ENCODE results near the gene MMEL1.
"Not testable (repeated sequence)": the region's sequence is repeated elsewhere in the genome, so short reads cannot be mapped to it uniquely, and the experiment has no call there.

Gene MMEL1

DNA sequence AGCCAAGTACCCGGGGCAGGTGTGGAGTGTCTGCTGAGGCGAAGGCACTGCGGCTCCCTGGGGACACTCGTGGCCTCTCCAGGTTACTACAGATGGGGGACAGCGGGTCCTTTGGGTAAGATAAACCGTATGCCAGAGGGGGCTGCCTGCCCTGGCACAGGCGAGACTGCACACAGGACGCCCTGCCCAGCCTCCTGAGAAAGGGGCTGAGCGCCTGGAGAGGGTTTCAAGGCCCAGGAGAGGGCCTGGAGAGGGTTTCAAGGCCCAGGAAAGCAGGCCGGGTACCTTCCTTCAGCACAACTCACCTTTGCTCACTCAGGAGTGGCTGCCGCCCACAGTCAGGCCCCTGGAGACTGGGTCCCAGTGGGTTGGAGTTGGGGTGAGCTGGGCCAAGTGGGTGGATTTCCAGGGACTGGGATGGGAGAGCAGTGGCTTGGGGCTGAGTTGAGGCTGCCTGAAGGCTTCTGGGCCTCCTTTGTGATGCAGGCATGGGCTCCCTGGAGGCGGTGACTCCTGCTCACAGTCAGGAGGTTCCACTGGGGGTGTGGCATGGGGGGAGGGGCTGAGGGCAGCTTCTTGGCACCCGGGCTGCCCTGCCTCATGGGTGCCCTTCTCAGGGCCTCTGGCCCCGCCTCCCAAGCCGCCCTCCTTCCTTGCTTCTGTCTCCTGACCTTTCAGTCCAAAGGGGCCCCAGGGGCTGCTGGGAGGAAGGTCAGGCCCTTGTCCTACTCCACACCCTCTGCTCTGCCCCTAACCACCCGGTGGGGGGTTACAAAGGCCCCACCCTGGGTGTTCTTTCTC is at the start of gene MMEL1:
MMEL1 (minus strand) TSS at position 456 of the 801 bp plus-strand sequence. CDS start 3,532 bp downstream, outside the sequence.
- no peak for DNase-seq (ENCODE audit: low read depth in 2 of 3, low spot score in 1 of 3)

DNA sequence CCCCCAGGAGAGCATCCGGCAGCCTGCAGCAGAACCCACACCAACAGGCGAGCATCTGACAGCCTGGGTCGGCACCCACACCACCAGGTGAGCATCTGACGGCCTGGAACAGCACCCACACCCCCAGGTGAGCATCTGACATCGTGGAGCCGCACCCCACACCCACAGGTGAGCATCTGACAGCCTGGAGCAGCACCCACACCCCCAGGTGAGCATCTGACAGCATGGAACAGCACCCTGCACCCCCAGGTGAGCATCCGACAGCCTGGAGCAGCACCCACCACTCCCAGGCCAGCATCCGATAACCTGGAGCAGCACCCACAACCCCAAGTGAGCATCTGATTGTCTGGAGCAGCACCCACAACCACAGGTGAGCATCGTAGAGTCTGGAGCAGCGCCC is 43.9 kb upstream of the MMEL1 start:
- DNase-seq (ENCODE audit: low read depth in 2 of 3, low spot score in 1 of 3): not testable (repeated sequence)

- DNase-seq (ENCODE audit: low read depth in 2 of 3, low spot score in 1 of 3): not testable (repeated sequence)
Measured at GRCh38 chr1:2671656-2672055, 38.8 kb upstream of the MMEL1 start.

DNA sequence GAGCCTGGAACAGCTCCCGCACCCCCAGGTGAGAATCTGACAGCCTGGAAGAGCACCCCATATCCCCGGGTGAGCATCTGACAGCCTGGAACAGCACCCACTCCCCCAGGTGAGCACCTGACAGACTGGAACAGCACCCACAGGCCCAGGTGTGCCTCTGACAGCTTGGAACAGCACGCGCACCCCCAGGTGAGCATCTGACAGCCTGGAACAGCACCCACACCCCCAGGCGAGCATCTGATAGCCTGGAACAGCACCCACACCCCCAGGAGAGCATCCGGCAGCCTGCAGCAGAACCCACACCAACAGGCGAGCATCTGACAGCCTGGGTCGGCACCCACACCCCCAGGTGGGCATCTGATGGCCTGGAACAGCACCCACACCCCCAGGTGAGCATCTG is 27.0 kb upstream of the MMEL1 start:
- not testable (repeated sequence) for DNase-seq (ENCODE audit: low read depth in 2 of 3, low spot score in 1 of 3)

GRCh38 chr1:2657909-2658308 is 25.1 kb upstream of the MMEL1 start:
- DNase-seq (ENCODE audit: low read depth in 2 of 3, low spot score in 1 of 3): not testable (repeated sequence)

GRCh38 chr1:2657124-2657523 is 24.3 kb upstream of the MMEL1 start:
- DNase-seq (ENCODE audit: low read depth in 2 of 3, low spot score in 1 of 3): not testable (repeated sequence)

GRCh38 chr1:2655598-2656434 is 23.0 kb upstream of the MMEL1 start:
- DNase-seq (ENCODE audit: low read depth in 2 of 3, low spot score in 1 of 3): not testable (repeated sequence)

GRCh38 chr1:2654443-2654948 is 21.7 kb upstream of the MMEL1 start:
- DNase-seq (ENCODE audit: low read depth in 2 of 3, low spot score in 1 of 3): not testable (repeated sequence)

DNA sequence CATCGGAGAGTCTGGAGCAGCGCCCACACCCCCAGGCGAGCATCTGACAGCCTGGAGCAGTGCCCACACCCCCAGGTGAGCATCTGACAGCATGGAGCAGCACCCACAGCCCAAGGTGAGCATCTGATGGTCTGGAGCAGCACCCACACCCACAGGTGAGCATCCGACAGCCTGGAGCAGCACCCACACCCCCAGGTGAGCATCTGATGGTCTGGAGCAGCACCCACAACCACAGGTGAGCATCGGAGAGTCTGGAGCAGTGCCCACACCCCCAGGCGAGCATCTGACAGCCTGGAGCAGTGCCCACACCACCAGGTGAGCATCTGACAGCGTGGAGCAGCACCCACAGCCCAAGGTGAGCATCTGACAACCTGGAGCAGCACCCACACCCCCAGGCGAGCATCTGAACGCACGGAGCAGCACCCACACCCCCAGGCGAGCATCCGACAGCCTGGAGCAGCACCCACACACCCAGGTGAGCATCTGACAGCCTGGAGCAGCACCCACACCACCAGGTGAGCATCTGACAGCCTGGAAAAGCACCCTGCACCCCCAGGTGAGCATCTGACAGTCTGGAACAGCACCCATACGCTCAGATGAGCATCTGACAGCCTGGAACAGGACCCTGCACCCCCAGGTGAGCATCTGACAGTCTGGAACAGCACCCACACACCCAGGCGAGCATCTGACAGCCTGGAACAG is 21.1 kb upstream of the MMEL1 start:
- DNase-seq (ENCODE audit: low read depth in 2 of 3, low spot score in 1 of 3): not testable (repeated sequence)

DNA sequence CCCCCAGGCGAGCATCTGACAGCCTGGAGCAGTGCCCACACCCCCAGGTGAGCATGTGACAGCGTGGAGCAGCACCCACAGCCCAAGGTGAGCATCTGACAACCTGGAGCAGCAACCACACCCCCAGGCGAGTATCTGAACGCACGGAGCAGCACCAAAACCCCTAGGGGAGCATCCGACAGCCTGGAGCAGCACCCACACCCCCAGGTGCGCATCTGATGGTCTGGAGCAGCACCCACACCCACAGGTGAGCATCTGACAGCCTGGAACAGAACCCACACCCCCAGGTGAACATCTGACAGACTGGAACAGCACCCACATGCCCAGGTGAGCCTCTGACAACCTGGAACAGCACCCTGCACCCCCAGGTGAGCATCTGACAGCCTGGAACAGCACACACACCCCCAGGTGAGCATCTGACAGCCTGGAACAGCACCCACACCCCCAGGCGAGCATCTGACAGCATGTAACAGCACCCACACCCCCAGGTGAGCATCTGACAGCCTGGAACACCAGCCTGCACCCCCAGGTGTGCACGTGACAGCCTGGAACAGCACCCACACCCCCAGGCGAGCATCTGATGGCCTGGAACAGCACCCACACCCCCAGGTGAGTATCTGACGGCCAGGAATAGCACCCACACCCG is 20.2 kb upstream of the MMEL1 start:
- DNase-seq (ENCODE audit: low read depth in 2 of 3, low spot score in 1 of 3): not testable (repeated sequence)

DNA sequence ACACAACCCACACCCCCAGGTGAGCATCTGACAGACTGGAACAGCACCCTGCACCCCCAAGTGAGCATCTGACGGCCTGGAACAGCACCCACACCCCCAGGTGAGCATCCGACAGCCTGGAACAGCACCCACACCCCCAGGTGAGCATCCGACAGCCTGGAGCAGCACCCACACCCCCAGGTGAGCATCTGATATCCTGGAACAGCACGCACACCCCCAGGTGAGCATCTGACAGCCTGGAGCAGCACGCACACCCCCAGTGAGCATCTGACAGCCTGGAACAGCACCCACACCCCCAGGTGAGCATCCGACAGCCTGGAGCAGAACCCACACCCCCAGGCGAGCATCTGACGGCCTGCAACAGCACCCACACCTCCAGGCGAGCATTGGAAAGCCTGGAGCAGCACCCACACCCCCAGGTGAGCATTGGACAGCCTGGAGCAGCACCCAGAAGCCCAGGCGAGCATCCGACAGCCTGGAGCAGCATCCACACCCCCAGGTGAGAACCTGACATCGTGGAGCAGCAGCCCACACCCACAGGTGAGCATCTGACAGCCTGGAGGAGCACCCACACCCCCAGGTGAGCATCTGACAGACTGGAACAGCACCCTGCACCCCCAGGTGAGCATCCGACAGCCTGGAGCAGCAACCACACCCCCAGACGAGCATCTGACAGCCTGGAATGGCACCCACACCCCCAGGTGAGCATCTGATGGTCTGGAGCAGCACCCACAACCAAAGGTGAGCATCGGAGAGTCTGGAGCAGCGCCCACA is 19.5 kb upstream of the MMEL1 start:
- not testable (repeated sequence) for DNase-seq (ENCODE audit: low read depth in 2 of 3, low spot score in 1 of 3)

GRCh38 chr1:2650967-2651645 is 18.3 kb upstream of the MMEL1 start:
- DNase-seq (ENCODE audit: low read depth in 2 of 3, low spot score in 1 of 3): no peak

- DNase-seq (ENCODE audit: low read depth in 2 of 3, low spot score in 1 of 3): no peak
Measured at GRCh38 chr1:2646837-2647236, 14.0 kb upstream of the MMEL1 start.

- no peak for DNase-seq (ENCODE audit: low read depth in 2 of 3, low spot score in 1 of 3)
Measured at GRCh38 chr1:2645776-2646175, 13.0 kb upstream of the MMEL1 start.

DNA sequence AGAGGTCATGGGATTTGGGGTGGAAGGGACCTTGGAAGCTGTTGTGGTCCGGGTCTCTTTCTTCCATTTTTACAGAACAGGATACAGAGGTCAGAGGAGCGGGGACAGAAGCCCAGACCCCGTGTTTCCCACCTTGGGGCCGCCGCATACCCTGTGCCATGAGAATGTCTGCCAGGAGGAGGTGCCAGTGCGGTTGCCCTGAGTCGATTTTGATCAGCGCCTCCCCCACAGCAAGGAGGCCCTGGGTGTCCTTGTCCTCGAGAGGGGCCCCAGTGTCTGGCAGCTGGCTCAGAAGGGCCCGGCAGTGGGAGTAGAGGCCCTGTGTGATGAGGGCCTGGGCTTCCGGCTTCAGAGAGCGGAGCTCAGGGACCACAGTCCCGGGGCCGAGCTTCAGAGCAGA is 12.3 kb upstream of the MMEL1 start:
- no peak for DNase-seq (ENCODE audit: low read depth in 2 of 3, low spot score in 1 of 3)

DNA sequence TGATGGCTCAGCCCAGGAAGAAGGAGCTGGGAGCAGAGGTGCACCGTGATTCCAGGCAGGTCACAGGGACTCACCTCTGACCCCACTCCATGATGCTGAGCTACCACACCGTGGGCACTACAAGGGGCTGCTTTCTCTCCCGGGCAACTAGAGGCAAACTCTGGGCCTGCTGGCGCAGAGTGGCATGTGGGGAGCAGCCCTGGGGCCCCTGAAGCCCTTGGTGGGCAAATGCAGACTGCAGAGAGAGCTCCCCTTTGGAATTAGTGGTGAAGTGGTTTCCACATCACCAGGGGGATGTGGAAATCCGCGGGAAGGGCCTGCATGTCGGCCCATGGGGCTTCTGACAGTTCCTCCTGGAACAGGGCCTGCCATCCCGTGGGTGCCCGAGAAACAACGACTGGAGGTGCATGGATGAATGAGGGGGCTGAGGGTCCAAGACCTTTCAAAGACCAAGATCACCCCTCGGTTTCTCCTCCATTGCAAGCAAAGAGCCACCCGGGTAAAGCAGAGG is 11.8 kb upstream of the MMEL1 start:
- no peak for DNase-seq (ENCODE audit: low read depth in 2 of 3, low spot score in 1 of 3)

DNA sequence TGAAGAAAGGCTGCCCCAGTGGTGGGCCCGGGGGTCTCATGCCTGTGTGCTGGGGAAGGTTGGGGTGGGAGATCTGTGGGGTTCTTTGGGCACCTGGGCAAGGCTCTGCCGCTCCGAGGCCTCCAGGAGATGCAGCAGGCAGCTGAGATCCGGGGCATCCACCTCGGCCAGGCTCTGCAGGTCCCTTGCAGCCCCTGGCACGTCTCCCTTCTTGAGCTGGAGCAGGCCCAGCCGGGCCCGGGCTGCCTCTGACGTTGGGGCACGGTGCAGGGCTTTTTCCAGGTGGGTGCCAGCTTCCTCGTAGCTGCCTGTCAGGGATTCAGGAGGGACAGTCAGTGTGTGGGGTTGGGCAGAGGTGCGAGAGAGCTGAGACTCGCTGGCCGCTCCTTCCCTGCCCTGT is 11.4 kb upstream of the MMEL1 start:
- no peak for DNase-seq (ENCODE audit: low read depth in 2 of 3, low spot score in 1 of 3)

GRCh38 chr1:2643414-2644077 is 10.7 kb upstream of the MMEL1 start:
- DNase-seq (ENCODE audit: low read depth in 2 of 3, low spot score in 1 of 3): no peak
